Measurements from ENCODE around the gene PCSK1.
"Not testable (repeated sequence)": the region's sequence is repeated elsewhere in the genome, so short reads cannot be mapped to it uniquely, and the experiment has no call there.

The PCSK1 gene

GRCh38 chr5:96426831-96427230, 6.2 kb downstream of the PCSK1 start:
- DNase-seq (ENCODE audit: low read depth, low spot score) = no peak

DNA sequence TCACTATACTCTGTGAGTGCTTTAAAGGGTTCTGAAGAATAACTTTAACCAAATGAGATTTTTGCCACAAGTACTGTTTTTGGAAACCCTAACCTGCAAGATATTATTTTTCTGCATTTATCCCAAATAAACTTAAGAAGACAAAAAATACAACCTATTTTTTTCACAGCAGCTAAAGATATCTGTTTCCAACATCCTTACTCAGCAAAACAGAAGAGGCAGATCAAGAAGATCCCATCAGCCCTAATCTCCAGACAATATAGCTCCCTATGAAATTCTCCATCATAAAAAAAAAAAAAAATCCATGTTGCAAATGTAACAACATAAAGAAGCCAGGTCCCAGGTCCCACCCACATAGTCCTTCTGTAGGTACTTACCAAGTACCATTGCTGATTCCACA, 7.6 kb downstream of the PCSK1 start:
- no peak for DNase-seq (ENCODE audit: low read depth, low spot score)

GRCh38 chr5:96415897-96416296, 17.2 kb downstream of the PCSK1 start:
- DNase-seq (ENCODE audit: low read depth, low spot score) = no peak

GRCh38 chr5:96412868-96413449, 20.1 kb downstream of the PCSK1 start:
- no peak for DNase-seq (ENCODE audit: low read depth, low spot score)

GRCh38 chr5:96410013-96410412, 23.0 kb downstream of the PCSK1 start:
- no peak for DNase-seq (ENCODE audit: low read depth, low spot score)

DNA sequence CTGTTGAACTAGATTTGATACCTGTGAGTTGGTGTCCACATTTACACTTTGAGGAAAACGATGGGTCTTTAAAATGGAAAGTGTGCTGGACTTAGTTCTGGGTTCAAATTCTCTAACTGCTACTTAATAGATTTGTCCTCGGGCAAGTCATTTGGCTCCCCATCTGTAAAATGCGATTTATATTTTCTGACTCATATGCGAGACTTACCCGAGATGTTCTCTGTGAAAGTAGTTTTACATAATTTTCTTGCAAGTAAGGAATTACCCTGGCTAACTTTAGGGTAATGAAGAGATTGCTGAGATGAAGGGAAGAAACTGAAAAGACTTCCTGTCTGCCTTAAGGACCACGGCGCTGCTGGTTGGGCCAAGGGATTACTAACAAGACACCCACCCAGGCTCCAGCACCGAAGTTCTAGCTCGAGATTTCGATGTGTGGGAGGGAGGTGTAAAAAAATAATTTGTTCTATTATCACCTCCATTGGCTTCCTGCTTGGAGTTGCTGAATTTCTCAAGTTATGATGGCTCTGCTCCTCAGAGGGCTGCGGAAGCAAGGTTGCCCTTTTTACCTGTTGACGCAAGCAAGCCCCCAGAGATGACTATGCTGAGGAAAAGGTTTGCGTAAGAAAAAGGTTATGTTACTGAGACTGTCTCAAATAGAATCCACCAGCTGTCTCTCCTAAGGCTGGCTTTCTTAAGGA, 24.1 kb downstream of the PCSK1 start:
- no peak for DNase-seq (ENCODE audit: low read depth, low spot score)

- DNase-seq (ENCODE audit: low read depth, low spot score) = peak; percentile 60
Measured at GRCh38 chr5:96408210-96408777, 24.8 kb downstream of the PCSK1 start.

GRCh38 chr5:96407436-96407835, 25.6 kb downstream of the PCSK1 start:
- no peak for DNase-seq (ENCODE audit: low read depth, low spot score)

DNA sequence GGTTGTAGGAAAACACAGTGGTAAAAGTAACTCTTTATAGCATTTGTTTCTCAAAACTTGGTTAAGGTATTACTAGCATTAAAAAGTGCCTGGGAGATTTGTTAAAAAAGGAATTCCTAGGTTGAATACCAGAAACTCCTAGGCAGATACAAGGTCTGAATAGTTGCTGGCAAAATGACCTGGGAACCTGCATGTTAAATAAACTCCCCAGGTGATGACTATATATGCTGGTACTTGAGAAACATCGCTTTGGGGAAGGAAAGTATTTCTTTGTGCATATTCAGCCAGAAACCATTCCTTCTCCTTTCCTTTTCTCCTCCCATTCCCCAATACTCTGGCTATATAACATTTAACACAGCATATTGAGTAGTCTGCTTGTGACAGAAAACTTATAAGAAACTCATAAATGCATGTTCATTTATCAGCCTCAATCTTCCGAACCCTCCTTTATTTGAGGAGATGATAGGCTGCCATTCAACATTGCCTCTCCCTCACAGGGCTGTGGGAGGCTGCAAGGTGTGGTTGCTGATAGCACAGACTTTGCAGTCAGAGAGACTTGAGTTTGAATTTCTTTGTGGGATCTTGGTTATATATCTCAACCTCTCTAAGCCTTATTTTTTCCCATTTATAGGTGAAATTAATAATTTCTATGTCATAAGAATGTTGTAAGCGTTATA, 28.7 kb downstream of the PCSK1 start:
- DNase-seq (ENCODE audit: low read depth, low spot score) = no peak

- DNase-seq (ENCODE audit: low read depth, low spot score) = no peak
Measured at GRCh38 chr5:96402500-96402899, 30.5 kb downstream of the PCSK1 start.

- DNase-seq (ENCODE audit: low read depth, low spot score) = no peak
Measured at GRCh38 chr5:96396878-96397277, 36.2 kb downstream of the PCSK1 start.

DNA sequence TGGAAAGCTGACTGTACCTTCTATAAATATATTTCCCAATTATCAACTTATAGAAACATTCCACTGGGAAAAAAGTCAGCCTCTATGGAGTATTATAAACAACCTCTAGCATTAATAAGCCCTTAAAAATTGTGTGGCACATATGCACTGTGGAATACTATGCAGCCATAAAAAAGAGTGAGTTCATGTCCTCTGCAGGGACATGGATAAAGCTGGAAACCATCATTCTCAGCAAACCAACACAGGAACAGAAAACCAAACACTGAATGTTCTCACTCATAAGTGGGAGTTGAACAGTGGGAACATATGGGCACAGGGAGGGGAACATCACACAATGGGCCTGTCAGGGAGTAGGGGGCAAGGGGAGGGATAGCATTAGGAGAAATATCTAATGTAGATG, 37.8 kb downstream of the PCSK1 start:
- DNase-seq (ENCODE audit: low read depth, low spot score) = not testable (repeated sequence)

DNA sequence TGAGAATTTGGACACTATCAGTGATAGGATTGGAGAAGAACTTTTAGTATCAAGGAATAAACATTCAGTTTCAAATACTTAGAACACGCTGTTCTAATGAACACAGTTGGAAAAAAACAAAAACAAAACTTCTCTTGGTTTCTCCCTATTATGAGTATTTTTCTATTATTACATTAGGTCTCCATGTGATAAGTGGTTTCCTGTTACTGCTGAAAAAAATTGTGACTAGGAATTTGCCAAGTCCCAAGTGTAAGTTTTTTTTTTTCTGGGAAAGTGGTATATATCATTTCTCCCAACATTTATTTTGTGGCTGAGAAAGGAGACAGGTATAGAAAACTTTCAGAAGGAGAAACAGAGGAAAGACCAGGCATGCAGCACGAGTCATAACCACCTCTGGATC, 41.1 kb downstream of the PCSK1 start:
- DNase-seq (ENCODE audit: low read depth, low spot score) = no peak

DNA sequence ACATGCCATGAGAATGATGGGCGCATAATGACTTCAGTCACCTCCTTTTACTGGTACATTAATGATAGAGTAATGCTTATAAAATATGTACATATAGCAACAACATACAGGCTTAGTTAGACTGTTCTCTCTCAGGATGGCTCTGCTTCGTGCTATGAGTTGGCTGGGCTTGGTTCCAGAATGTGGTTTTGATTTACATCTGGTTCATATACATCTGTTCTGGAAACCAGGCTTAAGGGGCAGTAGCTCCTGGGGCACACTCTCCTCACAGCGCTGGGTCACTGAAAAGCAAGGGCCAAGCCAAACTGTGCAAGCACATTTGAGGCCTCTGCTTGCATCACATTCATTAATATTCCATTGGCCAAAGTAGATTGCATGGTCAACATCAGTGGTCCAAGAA, 44.9 kb downstream of the PCSK1 start:
- no peak for DNase-seq (ENCODE audit: low read depth, low spot score)

GRCh38 chr5:96387616-96388015, 45.4 kb downstream of the PCSK1 start:
- no peak for DNase-seq (ENCODE audit: low read depth, low spot score)

DNA sequence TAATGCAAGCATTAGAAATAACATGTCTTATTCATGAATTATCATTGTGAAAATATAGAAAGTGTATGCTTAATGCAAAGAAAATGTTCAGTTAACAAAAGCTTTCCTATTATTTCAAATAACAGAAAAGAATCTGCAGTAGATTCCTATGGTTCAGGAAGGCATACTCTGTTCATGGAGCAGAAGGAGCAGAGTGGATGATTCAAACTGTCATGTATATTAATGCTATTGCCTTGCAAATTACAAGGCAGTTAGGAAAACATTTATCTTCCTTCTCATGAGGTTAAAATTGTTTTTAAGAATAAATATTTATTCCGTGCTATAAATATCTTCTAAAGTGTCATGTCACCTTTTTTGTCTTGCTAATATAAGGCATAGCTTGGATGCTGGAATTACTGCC, 47.5 kb downstream of the PCSK1 start:
- no peak for DNase-seq (ENCODE audit: low read depth, low spot score)

- peak; percentile 84 for DNase-seq (ENCODE audit: low read depth, low spot score)
Measured at GRCh38 chr5:96384353-96384752, 48.7 kb downstream of the PCSK1 start.

- peak; percentile 7 for DNase-seq (ENCODE audit: low read depth, low spot score)
Measured at GRCh38 chr5:96381526-96381925, 51.5 kb downstream of the PCSK1 start.

- DNase-seq (ENCODE audit: low read depth, low spot score) = no peak
Measured at GRCh38 chr5:96379896-96380295, 53.2 kb downstream of the PCSK1 start.

- DNase-seq (ENCODE audit: low read depth, low spot score) = no peak
Measured at GRCh38 chr5:96377597-96377996, 55.5 kb downstream of the PCSK1 start.

DNA sequence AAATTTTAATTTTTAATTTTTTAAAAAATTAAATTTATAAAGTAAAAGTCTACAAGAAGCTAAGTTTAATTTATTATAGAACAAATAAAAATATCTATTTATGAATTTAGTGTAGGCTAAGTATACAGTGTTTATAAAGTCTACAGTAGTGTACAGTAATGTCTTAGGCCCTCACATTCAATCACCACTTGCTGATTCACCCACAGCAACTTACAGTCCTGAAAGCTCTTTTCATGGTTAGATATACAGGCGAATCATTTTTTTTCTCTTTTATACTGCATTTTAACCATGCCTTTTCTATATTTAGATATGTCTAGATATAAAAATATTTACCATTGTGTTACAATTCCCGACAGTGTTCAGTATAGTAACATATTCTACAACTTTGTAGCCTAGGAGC, 55.9 kb downstream of the PCSK1 start:
- DNase-seq (ENCODE audit: low read depth, low spot score) = no peak

DNA sequence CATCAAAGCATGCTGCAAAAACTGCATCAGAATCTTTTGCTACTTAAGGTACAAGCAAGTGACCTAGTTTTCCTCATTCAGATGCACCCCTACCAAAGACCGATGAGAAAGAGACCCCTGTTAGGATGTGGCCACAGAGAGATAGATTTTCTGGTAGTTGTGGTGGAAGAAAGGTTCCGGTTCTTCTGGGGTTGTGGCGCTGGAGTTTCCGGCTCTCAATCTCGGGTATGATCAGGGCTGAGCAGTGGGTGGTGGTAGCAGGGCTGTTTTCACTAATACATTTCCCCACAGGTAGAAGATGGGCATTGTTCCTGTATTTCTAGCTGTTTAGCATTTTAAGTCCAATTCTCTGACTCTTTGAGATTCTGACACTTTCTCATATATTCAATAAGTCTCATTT, 58.4 kb downstream of the PCSK1 start:
- no peak for DNase-seq (ENCODE audit: low read depth, low spot score)

DNA sequence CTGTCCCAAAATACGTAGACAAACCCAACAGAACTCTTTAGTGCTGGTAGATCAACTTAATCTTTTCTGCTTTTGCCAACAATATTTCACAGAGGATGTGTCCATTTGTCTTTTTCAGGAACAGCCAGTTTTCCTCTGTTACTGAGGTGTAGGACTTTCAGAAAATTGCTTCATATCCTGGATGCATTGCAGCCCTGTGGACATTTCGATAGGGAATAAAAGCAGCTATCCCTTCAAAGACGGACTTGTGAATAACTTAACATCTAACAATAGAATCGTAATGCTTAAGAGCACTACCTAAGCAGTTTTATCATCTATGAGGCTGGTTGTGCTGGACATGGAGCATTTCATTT, 59.7 kb downstream of the PCSK1 start:
- no peak for DNase-seq (ENCODE audit: low read depth, low spot score)

Data from astrocyte of the hippocampus (primary cell).